Coronary artery (tissue), 2 donors: Measurements from ENCODE around the gene DCST2.

ENCODE experiments used
- DNase-seq: peaks from one replicate; pipeline ENCODE4 v3.0.0-alpha.2; 2017; ENCODE audit warnings: low spot score
- H3K27ac ChIP-seq, 2 donors: fragments of 200-600 bp; sonication (generic); one replicate each; pipeline ENCODE4 v1.5.1; 2016 to 2019
- H3K4me3 ChIP-seq: fragments of 200-600 bp; sonication (generic); 2 replicates; pipeline ENCODE4 v1.5.1; 2016; ENCODE audit warnings: mild to moderate bottlenecking, moderate library complexity
- TF ChIP-seq, protein P1 (sequence below): fragments of 200-600 bp; sonication (generic); IDR thresholded peaks from one replicate; pipeline ENCODE4 v1.5.1; 2019; ENCODE audit warnings: antibody characterized with exemption

DCST2 gene

DNA sequence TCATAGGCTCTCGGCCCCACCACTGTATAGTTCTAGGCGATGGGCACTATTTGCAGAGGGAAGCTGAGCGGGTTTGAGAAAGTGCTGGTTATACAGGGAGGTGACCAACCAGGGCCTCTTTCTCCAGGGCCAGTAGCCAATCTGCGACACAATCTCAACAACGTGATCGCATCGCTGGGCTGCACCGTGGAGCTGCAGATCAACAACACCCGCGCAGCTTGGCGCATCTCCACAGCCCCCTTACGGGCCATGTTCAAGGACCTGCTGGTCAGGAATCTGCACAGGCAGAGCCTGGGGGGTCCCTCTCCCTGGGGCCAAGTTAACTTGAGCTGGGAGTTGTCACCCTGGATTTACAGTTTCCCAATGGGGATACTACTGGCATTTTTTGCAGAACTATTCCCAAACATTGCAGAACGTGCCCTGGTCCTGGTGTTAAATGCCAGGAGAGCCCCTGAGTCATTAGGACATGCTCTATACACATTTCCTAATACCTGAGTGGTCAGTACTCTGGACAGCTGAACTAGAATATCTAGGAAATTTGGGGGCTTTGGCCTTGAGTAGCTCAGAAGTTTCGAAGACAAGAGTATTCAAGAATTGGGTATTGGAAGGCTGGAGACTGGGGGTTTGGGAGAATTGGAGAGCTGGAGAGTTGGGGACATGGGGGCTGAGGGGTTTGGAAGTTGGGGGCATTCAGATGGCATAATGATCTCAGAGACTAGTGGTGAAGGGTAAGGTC lies 6.9 kb upstream of the DCST2 start:
- DNase-seq = no peak
- TF ChIP-seq, protein P1, sequence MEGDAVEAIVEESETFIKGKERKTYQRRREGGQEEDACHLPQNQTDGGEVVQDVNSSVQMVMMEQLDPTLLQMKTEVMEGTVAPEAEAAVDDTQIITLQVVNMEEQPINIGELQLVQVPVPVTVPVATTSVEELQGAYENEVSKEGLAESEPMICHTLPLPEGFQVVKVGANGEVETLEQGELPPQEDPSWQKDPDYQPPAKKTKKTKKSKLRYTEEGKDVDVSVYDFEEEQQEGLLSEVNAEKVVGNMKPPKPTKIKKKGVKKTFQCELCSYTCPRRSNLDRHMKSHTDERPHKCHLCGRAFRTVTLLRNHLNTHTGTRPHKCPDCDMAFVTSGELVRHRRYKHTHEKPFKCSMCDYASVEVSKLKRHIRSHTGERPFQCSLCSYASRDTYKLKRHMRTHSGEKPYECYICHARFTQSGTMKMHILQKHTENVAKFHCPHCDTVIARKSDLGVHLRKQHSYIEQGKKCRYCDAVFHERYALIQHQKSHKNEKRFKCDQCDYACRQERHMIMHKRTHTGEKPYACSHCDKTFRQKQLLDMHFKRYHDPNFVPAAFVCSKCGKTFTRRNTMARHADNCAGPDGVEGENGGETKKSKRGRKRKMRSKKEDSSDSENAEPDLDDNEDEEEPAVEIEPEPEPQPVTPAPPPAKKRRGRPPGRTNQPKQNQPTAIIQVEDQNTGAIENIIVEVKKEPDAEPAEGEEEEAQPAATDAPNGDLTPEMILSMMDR = no peak
- no peak overlapping the region for H3K4me3 ChIP-seq
- no peak overlapping the region for H3K27ac ChIP-seq

DNA sequence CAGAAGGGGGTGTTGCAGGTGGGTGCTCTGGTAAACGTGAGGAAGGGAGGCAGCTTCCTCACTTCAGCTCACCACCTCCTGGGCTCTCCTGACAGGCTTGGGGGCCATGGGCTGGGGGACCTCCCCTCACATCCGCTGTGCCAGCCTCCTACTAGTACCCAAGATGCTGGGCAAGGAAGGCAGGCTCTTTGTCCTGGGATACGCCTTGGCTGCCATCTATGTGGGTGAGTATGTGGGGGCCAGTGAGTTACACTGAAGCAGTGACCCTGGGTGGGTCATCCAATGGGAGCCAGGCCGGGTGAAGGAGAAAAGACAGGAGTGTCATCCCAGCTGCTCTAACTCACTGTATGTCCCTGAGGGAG lies 5.7 kb upstream of the DCST2 start:
- H3K4me3 ChIP-seq = no peak overlapping the region
- TF ChIP-seq, protein P1 = no peak
- no peak overlapping the region for H3K27ac ChIP-seq
- no peak for DNase-seq

DNA sequence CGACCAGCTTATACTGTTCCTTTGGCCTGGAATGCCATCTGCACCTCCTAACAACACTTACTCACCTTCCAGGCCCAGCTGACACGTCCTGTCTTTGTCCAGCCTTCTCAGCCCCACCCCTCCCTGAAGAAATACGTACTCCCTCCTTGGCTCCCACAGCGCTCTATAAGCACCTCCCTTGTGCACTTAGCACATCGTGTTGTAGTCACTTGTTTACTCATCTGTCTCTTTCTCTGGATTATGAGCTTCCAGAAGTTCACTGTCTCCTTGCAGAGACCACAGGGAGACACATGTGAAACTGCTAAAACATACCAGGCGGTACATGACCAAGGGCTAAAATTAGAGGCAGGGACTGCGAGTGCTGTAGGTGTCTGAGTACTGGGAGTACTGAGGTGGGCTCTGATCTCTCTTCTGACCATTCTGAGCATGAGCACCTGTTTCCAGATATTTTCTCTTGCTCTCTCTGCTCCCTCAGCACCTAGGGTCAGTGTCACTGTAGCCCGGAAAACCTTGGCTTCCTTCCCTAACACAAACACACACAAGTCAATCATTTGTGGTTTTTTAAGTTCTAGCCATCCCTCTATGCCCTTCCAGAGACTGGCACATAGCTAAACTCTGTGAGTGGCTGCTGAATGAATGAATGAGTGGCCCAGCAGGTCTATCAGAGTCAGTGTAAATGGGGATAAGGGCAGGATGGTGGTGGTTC lies 5.2 kb upstream of the DCST2 start:
- Histone ChIP-seq H3K27ac (no peak overlapping the region), H3K4me3 (no peak overlapping the region)
- DNase-seq = no peak
- TF ChIP-seq, protein P1 = no peak

DNA sequence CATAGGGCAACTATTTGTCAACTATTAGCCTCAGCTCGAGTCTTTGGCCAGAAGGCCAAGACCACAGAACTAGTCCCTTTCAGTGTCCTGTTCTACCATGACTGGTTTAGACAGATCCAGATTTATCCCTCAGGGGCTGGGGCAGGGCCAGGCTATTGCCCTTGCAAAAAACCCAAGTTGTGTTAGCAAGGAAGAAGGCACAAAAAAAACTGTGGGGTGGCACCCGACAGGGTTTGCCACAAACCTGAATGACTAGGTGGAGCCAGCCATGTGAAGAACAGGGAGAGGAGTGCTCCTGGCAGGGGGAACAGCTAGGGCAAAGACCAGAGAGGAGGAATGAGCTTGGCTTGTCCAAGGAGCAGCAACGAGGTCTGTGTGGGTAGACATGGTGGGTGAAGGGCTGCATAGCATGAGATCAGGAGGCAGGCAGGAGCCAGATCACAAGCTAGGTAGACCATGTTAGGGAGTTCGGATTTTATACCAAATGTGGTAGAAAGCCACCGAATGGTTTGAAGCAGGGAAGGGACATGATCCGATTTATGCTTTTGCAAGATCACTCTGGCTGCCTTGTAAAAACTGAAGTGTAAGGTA lies 4.4 kb upstream of the DCST2 start:
- no peak overlapping the region for H3K4me3 ChIP-seq

DNA sequence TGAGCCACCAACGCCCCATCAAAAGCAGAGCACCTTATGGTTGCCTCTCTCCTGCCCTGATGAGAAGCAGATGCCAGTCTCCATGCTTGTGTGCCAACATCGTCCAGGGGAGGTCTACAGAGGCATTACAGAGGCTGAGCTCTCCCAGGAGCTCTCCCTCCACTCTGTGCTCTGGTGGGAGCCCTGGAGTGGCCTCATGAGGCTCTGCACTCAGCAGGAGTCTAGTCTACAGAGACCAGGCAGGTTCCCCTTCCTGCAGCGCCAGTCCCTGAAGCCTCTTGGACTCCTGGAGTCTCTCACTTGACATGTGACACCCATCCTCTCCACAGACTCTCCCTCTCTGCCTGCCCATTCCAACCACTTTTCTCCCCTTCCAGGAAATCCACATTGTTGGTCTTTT lies 3.5 kb upstream of the DCST2 start:
- TF ChIP-seq, protein P1 = no peak
- no peak overlapping the region for H3K4me3 ChIP-seq
- no peak overlapping the region for H3K27ac ChIP-seq
- no peak for DNase-seq

More for the DNA sequence above, 4.4 kb upstream of the DCST2 start:
- TF ChIP-seq, protein P1 = no peak
- H3K27ac ChIP-seq = no peak overlapping the region
- no peak for DNase-seq

DNA sequence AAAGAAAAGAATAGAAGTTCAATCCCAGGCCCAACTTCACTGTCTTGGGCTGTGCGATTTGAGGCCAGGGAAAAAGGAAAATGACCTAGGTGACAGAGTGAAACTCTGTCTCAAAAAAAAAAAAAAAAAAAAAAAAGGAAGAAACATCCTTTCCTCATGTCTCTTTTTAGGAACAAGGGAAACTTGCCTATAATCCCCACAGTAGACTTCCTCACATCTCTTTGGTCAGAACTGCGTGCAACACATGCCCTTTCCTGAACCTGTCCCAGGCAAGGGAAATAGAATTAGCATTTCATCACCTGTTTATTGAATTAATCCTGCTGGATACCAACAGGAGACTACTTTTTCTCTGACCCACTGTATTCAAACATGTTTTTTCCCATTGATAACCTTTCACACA lies 2.4 kb upstream of the DCST2 start:
- TF ChIP-seq, protein P1 = no peak
- Histone ChIP-seq H3K4me3 (no peak overlapping the region), H3K27ac (no peak overlapping the region)
- no peak for DNase-seq
